HG03520 (cell line): Measurements from ENCODE around the gene UBE2H.
"Not testable (repeated sequence)": the region's sequence is repeated elsewhere in the genome, so short reads cannot be mapped to it uniquely, and the experiment has no call there.

Source experiments
- ATAC-seq: cut with Tn5 transposase; IDR thresholded peaks from one replicate; pipeline ENCODE4 v1.9.1; 2021; ENCODE audit warnings: mild to moderate bottlenecking, moderate library complexity; ENCODE audit not compliant: unreplicated experiment

Gene UBE2H

GRCh38 chr7:129848436-129848835, 104.3 kb downstream of the UBE2H start:
- ATAC-seq, result no peak

GRCh38 chr7:129845972-129846327, 106.8 kb downstream of the UBE2H start:
- no peak for ATAC-seq

GRCh38 chr7:129845178-129845971, 107.4 kb downstream of the UBE2H start:
- ATAC-seq, result no peak

GRCh38 chr7:129843978-129844840, 108.6 kb downstream of the UBE2H start:
- ATAC-seq, result no peak

- ATAC-seq, result no peak
Measured at GRCh38 chr7:129843365-129843898, 109.3 kb downstream of the UBE2H start.

GRCh38 chr7:129841465-129841864, 111.3 kb downstream of the UBE2H start:
- no peak for ATAC-seq

- ATAC-seq, result no peak
Measured at GRCh38 chr7:129840757-129841156, 112.0 kb downstream of the UBE2H start.

- ATAC-seq, result no peak
Measured at GRCh38 chr7:129836983-129837382, 115.8 kb downstream of the UBE2H start.

- no peak for ATAC-seq
Measured at GRCh38 chr7:129835569-129835968, 117.2 kb downstream of the UBE2H start.

- ATAC-seq, result not testable (repeated sequence)
Measured at GRCh38 chr7:129833353-129833752, 119.4 kb downstream of the UBE2H start.

GRCh38 chr7:129832701-129833227, 120.0 kb downstream of the UBE2H start:
- ATAC-seq, result no peak

GRCh38 chr7:129832282-129832681, 120.5 kb downstream of the UBE2H start:
- ATAC-seq, result no peak

- no peak for ATAC-seq
Measured at GRCh38 chr7:129831424-129832058, 121.2 kb downstream of the UBE2H start.

- no peak for ATAC-seq
Measured at GRCh38 chr7:129830949-129831348, 121.8 kb downstream of the UBE2H start.

GRCh38 chr7:129829737-129830631, 122.8 kb downstream of the UBE2H start:
- ATAC-seq, result no peak

- no peak for ATAC-seq
Measured at GRCh38 chr7:129828989-129829736, 123.6 kb downstream of the UBE2H start.

GRCh38 chr7:129828078-129828762, 124.5 kb downstream of the UBE2H start:
- ATAC-seq, result no peak

GRCh38 chr7:129827467-129827990, 125.2 kb downstream of the UBE2H start:
- no peak for ATAC-seq
